Measurements from ENCODE around the gene C1QTNF9.

The C1QTNF9 gene

DNA sequence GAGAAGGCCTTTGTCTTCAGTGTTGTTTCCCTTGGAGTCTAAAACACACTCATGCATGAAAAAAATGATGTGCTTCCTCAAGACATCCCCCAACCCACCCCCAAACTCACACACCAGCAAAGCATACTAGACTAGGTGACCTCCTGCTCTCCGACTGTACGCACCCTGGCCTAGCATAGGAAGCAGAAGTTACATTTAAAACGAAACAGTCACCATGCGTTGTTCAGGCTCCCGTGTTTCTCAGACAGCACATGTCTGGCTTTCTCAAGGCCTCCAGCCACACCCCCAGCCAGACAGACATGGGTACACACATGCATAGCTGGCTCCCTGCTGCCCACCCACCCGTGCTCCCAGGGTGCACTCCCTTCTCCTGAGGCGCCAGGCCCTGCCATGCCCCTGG is 28.7 kb upstream of the C1QTNF9 start:
- TF ChIP-seq, protein P1, sequence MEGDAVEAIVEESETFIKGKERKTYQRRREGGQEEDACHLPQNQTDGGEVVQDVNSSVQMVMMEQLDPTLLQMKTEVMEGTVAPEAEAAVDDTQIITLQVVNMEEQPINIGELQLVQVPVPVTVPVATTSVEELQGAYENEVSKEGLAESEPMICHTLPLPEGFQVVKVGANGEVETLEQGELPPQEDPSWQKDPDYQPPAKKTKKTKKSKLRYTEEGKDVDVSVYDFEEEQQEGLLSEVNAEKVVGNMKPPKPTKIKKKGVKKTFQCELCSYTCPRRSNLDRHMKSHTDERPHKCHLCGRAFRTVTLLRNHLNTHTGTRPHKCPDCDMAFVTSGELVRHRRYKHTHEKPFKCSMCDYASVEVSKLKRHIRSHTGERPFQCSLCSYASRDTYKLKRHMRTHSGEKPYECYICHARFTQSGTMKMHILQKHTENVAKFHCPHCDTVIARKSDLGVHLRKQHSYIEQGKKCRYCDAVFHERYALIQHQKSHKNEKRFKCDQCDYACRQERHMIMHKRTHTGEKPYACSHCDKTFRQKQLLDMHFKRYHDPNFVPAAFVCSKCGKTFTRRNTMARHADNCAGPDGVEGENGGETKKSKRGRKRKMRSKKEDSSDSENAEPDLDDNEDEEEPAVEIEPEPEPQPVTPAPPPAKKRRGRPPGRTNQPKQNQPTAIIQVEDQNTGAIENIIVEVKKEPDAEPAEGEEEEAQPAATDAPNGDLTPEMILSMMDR (IDR thresholded peaks at IDR 0.05; ENCODE audit: control insufficient read depth, extremely low read depth, insufficient read depth): no peak
- DNase-seq (ENCODE audit: low read depth): no peak

GRCh38 chr13:24281188-24282008 is 28.0 kb upstream of the C1QTNF9 start:
- TF ChIP-seq, protein P1 (IDR thresholded peaks at IDR 0.05; ENCODE audit: control insufficient read depth, extremely low read depth, insufficient read depth): no peak
- no peak overlapping the region for H3K4me3 ChIP-seq (ENCODE audit: low read depth, low read length)
- no peak for DNase-seq (ENCODE audit: low read depth)

More for the DNA sequence above, 28.7 kb upstream of the C1QTNF9 start:
- H3K4me3 ChIP-seq (ENCODE audit: low read depth, low read length): no peak overlapping the region

GRCh38 chr13:24282256-24282655 is 27.1 kb upstream of the C1QTNF9 start:
- no peak overlapping the region for H3K4me3 ChIP-seq (ENCODE audit: low read depth, low read length)
- no peak for DNase-seq (ENCODE audit: low read depth)
- TF ChIP-seq, protein P1 (IDR thresholded peaks at IDR 0.05; ENCODE audit: control insufficient read depth, extremely low read depth, insufficient read depth): no peak

- TF ChIP-seq, protein P1 (IDR thresholded peaks at IDR 0.05; ENCODE audit: control insufficient read depth, extremely low read depth, insufficient read depth): no peak
- no peak for DNase-seq (ENCODE audit: low read depth)
- H3K4me3 ChIP-seq (ENCODE audit: low read depth, low read length): no peak overlapping the region
Measured at GRCh38 chr13:24284889-24285565, 24.4 kb upstream of the C1QTNF9 start.

DNA sequence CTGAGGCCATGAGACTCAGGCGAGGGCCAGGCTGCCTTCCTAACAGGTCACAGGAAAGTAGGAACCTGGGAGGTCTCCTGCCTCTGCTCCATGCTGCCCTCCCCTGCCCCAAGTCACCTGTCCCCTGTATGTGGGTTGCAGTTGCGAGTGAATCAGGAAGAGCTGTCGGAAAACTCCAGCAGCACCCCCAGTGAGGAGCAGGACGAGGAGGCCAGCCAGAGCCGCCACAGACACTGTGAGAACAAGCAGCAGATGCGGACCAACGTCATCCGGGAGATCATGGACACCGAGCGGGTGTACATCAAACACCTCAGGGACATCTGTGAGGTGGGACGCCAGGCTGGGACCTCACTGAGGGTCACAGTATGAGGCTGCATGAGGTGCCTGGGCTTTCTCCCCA is 22.8 kb upstream of the C1QTNF9 start:
- no peak for DNase-seq (ENCODE audit: low read depth)
- no peak overlapping the region for H3K4me3 ChIP-seq (ENCODE audit: low read depth, low read length)
- TF ChIP-seq, protein P1 (IDR thresholded peaks at IDR 0.05; ENCODE audit: control insufficient read depth, extremely low read depth, insufficient read depth): no peak

- no peak overlapping the region for H3K4me3 ChIP-seq (ENCODE audit: low read depth, low read length)
- TF ChIP-seq, protein P1 (IDR thresholded peaks at IDR 0.05; ENCODE audit: control insufficient read depth, extremely low read depth, insufficient read depth): no peak
- no peak for DNase-seq (ENCODE audit: low read depth)
Measured at GRCh38 chr13:24287748-24288287, 21.6 kb upstream of the C1QTNF9 start.
